Nephron (organoid): Measurements from ENCODE around the gene PP2D1.
"Not testable (repeated sequence)": the region's sequence is repeated elsewhere in the genome, so short reads cannot be mapped to it uniquely, and the experiment has no call there.

ENCODE experiments used
- H3K27ac Mint-ChIP-seq, 3 experiments: 2 replicates each; pipeline ENCODE4 v1.8.0; 2020; ENCODE audit warnings: mixed read lengths in 3 of 3, mild to moderate bottlenecking in 2 of 3, moderate library complexity in 1 of 3
- H3K27me3 Mint-ChIP-seq: 2 replicates; pipeline ENCODE4 v1.8.0; 2021; ENCODE audit warnings: low read depth, mild to moderate bottlenecking, moderate library complexity, mixed read lengths
- H3K36me3 Mint-ChIP-seq: 2 replicates; pipeline ENCODE4 v1.8.0; 2020; ENCODE audit warnings: low read depth, mixed read lengths
- H3K4me1 Mint-ChIP-seq: 2 replicates; pipeline ENCODE4 v1.8.0; 2020; ENCODE audit warnings: mixed read lengths
- H3K4me3 Mint-ChIP-seq, 3 experiments: 2 replicates each; pipeline ENCODE4 v1.8.0; 2020; ENCODE audit warnings: mild to moderate bottlenecking in 3 of 3, mixed read lengths in 3 of 3, moderate library complexity in 2 of 3
- H3K9me3 Mint-ChIP-seq: 2 replicates; pipeline ENCODE4 v1.8.0; 2020; ENCODE audit warnings: mixed read lengths
- TF ChIP-seq, protein P1 (sequence below), 3 experiments: fragments of 200-600 bp; sonication (generic); IDR thresholded peaks; one replicate each; pipeline ENCODE4 v1.5.0; 2021; ENCODE audit warnings: antibody characterized with exemption in 3 of 3; ENCODE audit not compliant: unreplicated experiment in 3 of 3

Gene PP2D1

GRCh38 chr3:20007960-20008359 is 4.1 kb downstream of the PP2D1 start:
- Mint-ChIP-seq H3K4me1 (no peaks in the 10 kb centered on the region), H3K4me3 (no peak overlapping the region), H3K36me3 (no peaks in the 10 kb centered on the region), H3K27ac (no peak overlapping the region), H3K9me3 (no peaks in the 10 kb centered on the region), H3K27me3 (no peaks in the 10 kb centered on the region)
- TF ChIP-seq, protein P1, sequence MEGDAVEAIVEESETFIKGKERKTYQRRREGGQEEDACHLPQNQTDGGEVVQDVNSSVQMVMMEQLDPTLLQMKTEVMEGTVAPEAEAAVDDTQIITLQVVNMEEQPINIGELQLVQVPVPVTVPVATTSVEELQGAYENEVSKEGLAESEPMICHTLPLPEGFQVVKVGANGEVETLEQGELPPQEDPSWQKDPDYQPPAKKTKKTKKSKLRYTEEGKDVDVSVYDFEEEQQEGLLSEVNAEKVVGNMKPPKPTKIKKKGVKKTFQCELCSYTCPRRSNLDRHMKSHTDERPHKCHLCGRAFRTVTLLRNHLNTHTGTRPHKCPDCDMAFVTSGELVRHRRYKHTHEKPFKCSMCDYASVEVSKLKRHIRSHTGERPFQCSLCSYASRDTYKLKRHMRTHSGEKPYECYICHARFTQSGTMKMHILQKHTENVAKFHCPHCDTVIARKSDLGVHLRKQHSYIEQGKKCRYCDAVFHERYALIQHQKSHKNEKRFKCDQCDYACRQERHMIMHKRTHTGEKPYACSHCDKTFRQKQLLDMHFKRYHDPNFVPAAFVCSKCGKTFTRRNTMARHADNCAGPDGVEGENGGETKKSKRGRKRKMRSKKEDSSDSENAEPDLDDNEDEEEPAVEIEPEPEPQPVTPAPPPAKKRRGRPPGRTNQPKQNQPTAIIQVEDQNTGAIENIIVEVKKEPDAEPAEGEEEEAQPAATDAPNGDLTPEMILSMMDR (IDR thresholded peaks at IDR 0.05; ENCODE audit: unreplicated experiment in 3 of 3) = no peak

DNA sequence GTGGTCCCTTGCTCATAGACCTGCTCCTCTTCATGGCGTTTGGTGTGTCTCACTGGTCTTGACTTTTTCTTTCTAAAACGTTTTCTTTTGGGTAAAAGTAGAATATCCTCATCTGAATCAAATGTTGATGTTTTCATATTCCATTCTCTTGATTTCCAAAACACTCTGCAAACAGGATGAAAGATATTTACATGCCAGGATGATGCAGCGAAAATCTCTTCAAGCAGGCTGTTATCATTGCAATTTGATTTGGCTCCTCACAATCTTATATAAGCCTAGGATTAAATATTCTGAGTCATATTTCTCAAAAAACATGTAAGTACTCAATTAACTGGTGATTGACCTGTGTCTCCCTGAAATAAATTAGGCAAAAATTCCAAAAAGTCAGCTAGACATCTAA is 10.1 kb downstream of the PP2D1 start:
- H3K9me3 Mint-ChIP-seq = no peaks in the 10 kb centered on the region
- TF ChIP-seq, protein P1 (IDR thresholded peaks at IDR 0.05; ENCODE audit: unreplicated experiment in 3 of 3) = no peak

DNA sequence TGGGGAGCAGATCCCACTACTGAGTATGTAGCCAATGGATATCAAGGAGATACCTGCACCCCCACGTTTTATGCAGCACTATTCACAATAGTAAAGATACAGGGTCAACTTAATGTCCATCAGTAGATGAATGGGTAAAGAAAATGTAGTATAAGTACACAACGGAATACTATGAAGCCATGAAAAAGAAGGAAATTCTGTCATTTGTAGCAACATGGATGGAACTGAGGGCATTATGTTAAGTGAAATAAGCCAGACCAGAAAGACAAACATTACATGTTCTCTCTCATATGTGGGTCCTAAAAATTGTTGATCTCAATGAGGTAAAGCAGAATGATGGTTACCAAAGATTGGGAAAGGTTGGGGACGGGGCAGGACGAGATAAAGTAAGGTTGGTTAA is 14.6 kb downstream of the PP2D1 start:
- Mint-ChIP-seq H3K4me1 (no peaks in the 10 kb centered on the region), H3K27ac (no peak overlapping the region), H3K9me3 (no peaks in the 10 kb centered on the region), H3K4me3 (no peak overlapping the region), H3K27me3 (no peaks in the 10 kb centered on the region), H3K36me3 (no peaks in the 10 kb centered on the region)
- TF ChIP-seq, protein P1 (IDR thresholded peaks at IDR 0.05; ENCODE audit: unreplicated experiment in 3 of 3) = no peak

More for the DNA sequence above, 10.1 kb downstream of the PP2D1 start:
- no peaks in the 10 kb centered on the region for H3K36me3 Mint-ChIP-seq
- H3K4me1 Mint-ChIP-seq = no peaks in the 10 kb centered on the region
- H3K27ac Mint-ChIP-seq = no peak overlapping the region
- no peaks in the 10 kb centered on the region for H3K27me3 Mint-ChIP-seq
- H3K4me3 Mint-ChIP-seq = no peak overlapping the region

DNA sequence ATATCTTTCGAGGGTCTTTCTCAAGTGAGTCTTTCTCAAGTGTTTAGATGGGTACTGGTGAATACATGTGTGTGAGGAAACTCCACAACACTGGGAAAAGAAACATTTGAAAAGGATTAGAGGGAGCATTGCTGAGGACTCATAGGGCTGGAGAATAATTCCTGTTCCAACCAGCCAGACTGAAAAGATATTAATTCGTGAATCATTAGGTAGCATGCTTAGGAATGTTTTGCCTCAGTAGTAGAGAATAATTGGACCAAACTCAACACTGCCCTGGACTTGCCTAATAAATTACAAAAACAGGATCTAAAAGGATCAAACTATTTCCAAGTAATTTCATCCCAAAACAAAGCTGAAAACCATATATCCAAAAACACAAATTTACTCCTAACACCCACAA is 17.3 kb downstream of the PP2D1 start:
- Mint-ChIP-seq H3K27ac (no peak overlapping the region), H3K36me3 (no peaks in the 10 kb centered on the region), H3K4me3 (no peak overlapping the region)

GRCh38 chr3:19988904-19989303 is 23.2 kb downstream of the PP2D1 start:
- not testable (repeated sequence) for H3K27me3 Mint-ChIP-seq, H3K27ac Mint-ChIP-seq, H3K9me3 Mint-ChIP-seq

More for the DNA sequence above, 17.3 kb downstream of the PP2D1 start:
- Mint-ChIP-seq H3K27me3 (no peaks in the 10 kb centered on the region), H3K9me3 (no peaks in the 10 kb centered on the region), H3K4me1 (no peaks in the 10 kb centered on the region)
- TF ChIP-seq, protein P1 (IDR thresholded peaks at IDR 0.05; ENCODE audit: unreplicated experiment in 3 of 3) = no peak

GRCh38 chr3:19972054-19972453 is 40.0 kb downstream of the PP2D1 start:
- H3K27me3 Mint-ChIP-seq = no peaks in the 10 kb centered on the region
- peaks cover 58% of the 10 kb centered on the region for H3K36me3 Mint-ChIP-seq
- H3K27ac Mint-ChIP-seq = no peak overlapping the region
- H3K4me1 Mint-ChIP-seq = no peaks in the 10 kb centered on the region
- H3K9me3 Mint-ChIP-seq = no peaks in the 10 kb centered on the region
- TF ChIP-seq, protein P1 (IDR thresholded peaks at IDR 0.05; ENCODE audit: unreplicated experiment in 3 of 3) = no peak
- no peak overlapping the region for H3K4me3 Mint-ChIP-seq

More at GRCh38 chr3:19988904-19989303, 23.2 kb downstream of the PP2D1 start:
- H3K4me3 Mint-ChIP-seq, H3K4me1 Mint-ChIP-seq: not testable (repeated sequence)
- peaks cover 30% of the 10 kb centered on the region for H3K36me3 Mint-ChIP-seq
